ENCODE results near the gene FKBP5. TPM values are rescaled to one million over a fixed set of nuclear protein-coding genes. Genes with fewer than 3 reads are reported as not detected.

The FKBP5 gene
- total and polyA plus RNA-seq, 2 donors (not counting 3 experiments of a cell fraction or from before 2014, with no cell fraction given): 16.7 to 56.8 TPM

DNA sequence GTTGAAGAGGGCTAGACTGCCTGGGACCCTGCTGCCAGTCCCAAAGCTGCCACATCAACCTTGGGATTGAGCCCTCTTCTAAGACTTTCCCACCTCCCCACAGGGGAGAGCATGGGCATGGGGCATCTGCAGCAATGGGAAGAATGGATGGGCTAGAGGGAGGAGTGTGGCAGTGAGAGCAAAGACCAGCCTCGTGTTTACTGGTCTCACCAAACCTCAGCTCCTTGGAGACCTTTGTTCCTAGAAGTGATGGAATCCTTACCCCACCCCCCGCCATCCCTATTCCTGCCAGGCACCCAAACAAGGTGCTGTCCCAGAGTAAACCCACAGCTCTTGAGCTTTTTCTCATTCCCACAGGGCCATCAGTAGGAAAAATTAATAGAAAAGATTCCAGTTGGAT lies 28.1 kb upstream of the FKBP5 start:
- FAIRE-seq (no peak), DNase-seq (ENCODE audit: low read depth, low spot score) (no peak)
- Histone ChIP-seq H2AFZ (ENCODE audit: low read depth, low read length) (no peak overlapping the region), H4K20me1 (replicated peaks; ENCODE audit: control insufficient read depth, extremely low read depth, insufficient read depth, low read length) (no peaks in the 10 kb centered on the region), H3K9me3 (replicated peaks; ENCODE audit: control insufficient read depth, insufficient read depth, low read length) (no peaks in the 10 kb centered on the region), H3K79me2 (ENCODE audit: control insufficient read depth, insufficient read depth, low read length) (no peaks in the 10 kb centered on the region), H3K9ac (replicated peaks; ENCODE audit: extremely low read depth, insufficient read depth, low read length) (no peak overlapping the region), H3K9me1 (replicated peaks; ENCODE audit: control insufficient read depth, extremely low read depth, insufficient read depth, low read length) (no peaks in the 10 kb centered on the region), H3K4me3 (replicated peaks in 1 of 3; ENCODE audit: insufficient read depth in 1 of 3, low read depth in 1 of 3, low read length in 3 of 3) (no peak overlapping the region), H3K4me1 (ENCODE audit: control insufficient read depth, extremely low read depth, insufficient read depth, low read length) (peaks cover 31% of the 10 kb centered on the region), H3K27me3 (ENCODE audit: control insufficient read depth in 2 of 2, insufficient read depth in 2 of 2, low read length in 2 of 2) (no peaks in the 10 kb centered on the region), H3K4me2 (ENCODE audit: insufficient read depth, low read length) (no peak overlapping the region), H3K36me3 (ENCODE audit: control insufficient read depth in 2 of 2, extremely low read depth in 1 of 2, insufficient read depth in 2 of 2, low read length in 2 of 2) (no peaks in the 10 kb centered on the region), H3K27ac (ENCODE audit: insufficient read depth, low read depth, low read length) (no peak overlapping the region)
- dilution Hi-C loops (cut with MboI; ENCODE audit: extremely low pct_ligation_motif_present, low sequenced_read_pairs) (no loop called here), intact Hi-C loops (cut with micrococcal nuclease) (no loop called here)
- CTCF ChIA-PET: no interaction called here
- BruUV-seq (replicated peaks): no TSS peak
- POLR2A ChIA-PET: no interaction called here
- TF ChIP-seq POLR2AphosphoS5 (IDR thresholded peaks at IDR 0.05; ENCODE audit: insufficient read depth, low read depth, low read length) (no peak), GATA2 (IDR thresholded peaks at IDR 0.05; ENCODE audit: insufficient read depth, insufficient read length, low read depth, low read length) (no peak), EZH2 (IDR thresholded peaks at IDR 0.05; ENCODE audit: borderline replicate concordance, low read depth, low read length, severe bottlenecking) (no peak), MYC (IDR thresholded peaks at IDR 0.05; ENCODE audit: low read depth, low read length) (no peak), JUN (IDR thresholded peaks at IDR 0.05; ENCODE audit: borderline replicate concordance, insufficient read depth, insufficient read length, low read depth) (no peak), FOS (IDR thresholded peaks at IDR 0.05; ENCODE audit: borderline replicate concordance, insufficient read depth, low read length) (no peak), POLR2A (IDR thresholded peaks at IDR 0.05; ENCODE audit: low read depth, low read length) (no peak)
- TF ChIP-seq, protein P1, sequence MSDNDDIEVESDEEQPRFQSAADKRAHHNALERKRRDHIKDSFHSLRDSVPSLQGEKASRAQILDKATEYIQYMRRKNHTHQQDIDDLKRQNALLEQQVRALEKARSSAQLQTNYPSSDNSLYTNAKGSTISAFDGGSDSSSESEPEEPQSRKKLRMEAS (IDR thresholded peaks at IDR 0.05; ENCODE audit: insufficient read depth, insufficient read length): no peak
- TF ChIP-seq, protein P2, sequence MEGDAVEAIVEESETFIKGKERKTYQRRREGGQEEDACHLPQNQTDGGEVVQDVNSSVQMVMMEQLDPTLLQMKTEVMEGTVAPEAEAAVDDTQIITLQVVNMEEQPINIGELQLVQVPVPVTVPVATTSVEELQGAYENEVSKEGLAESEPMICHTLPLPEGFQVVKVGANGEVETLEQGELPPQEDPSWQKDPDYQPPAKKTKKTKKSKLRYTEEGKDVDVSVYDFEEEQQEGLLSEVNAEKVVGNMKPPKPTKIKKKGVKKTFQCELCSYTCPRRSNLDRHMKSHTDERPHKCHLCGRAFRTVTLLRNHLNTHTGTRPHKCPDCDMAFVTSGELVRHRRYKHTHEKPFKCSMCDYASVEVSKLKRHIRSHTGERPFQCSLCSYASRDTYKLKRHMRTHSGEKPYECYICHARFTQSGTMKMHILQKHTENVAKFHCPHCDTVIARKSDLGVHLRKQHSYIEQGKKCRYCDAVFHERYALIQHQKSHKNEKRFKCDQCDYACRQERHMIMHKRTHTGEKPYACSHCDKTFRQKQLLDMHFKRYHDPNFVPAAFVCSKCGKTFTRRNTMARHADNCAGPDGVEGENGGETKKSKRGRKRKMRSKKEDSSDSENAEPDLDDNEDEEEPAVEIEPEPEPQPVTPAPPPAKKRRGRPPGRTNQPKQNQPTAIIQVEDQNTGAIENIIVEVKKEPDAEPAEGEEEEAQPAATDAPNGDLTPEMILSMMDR (IDR thresholded peaks at IDR 0.05; ENCODE audit: extremely low read depth in 1 of 2, insufficient read depth in 1 of 2, low read depth in 1 of 2, low read length in 2 of 2): no peak
